Neural cell (in vitro differentiated cells): Measurements from ENCODE around the gene PRPF38A. TPM values are rescaled to one million over a fixed set of nuclear protein-coding genes. Genes with fewer than 3 reads are reported as not detected.

ENCODE experiments used
- H2AFZ ChIP-seq: fragments of 200-600, 300-800 bp; sonication (generic), shearing (Covaris generic); 2 replicates; pipeline ENCODE4 v1.6.0; 2014; ENCODE audit warnings: low read depth, mild to moderate bottlenecking, antibody characterized with exemption, low read length, moderate library complexity
- H3F3A ChIP-seq: fragments of 200-600 bp; shearing (Covaris generic); 2 replicates; pipeline ENCODE4 v1.6.1; 2016; ENCODE audit warnings: mild to moderate bottlenecking, moderate library complexity, mixed read lengths, antibody characterized with exemption, low read length; ENCODE audit not compliant: insufficient read depth, poor library complexity, severe bottlenecking
- H3K27ac ChIP-seq: fragments of 200-600, 300-800 bp; sonication (generic), shearing (Covaris generic); 2 replicates; pipeline ENCODE4 v1.5.1; 2014; ENCODE audit warnings: mild to moderate bottlenecking, low read length, moderate library complexity
- H3K27me3 ChIP-seq: fragments of 300-800, 200-600 bp; sonication (generic), shearing (Covaris generic); 2 replicates; pipeline ENCODE4 v1.6.0; 2014; ENCODE audit warnings: mild to moderate bottlenecking, low read depth, low read length, moderate library complexity; ENCODE audit not compliant: insufficient read depth
- H3K36me3 ChIP-seq: fragments of 300-800, 200-600 bp; sonication (generic), shearing (Covaris generic); 2 replicates; pipeline ENCODE4 v1.5.1; 2014; ENCODE audit warnings: mild to moderate bottlenecking, antibody characterized with exemption, low read length, moderate library complexity; ENCODE audit not compliant: insufficient read depth
- H3K4me2 ChIP-seq: fragments of 300-800, 200-600 bp; sonication (generic), shearing (Covaris generic); 2 replicates; pipeline ENCODE4 v1.6.0; 2014; ENCODE audit warnings: mild to moderate bottlenecking, low read length
- H3K4me3 ChIP-seq: fragments of 300-800, 200-600 bp; sonication (generic), shearing (Covaris generic); 2 replicates; pipeline ENCODE4 v1.5.1; 2014; ENCODE audit warnings: mild to moderate bottlenecking, low read length, moderate library complexity
- H3K79me2 ChIP-seq: fragments of 200-600 bp; shearing (Covaris generic); replicated peaks from 2 replicates; pipeline ENCODE4 v1.6.0; 2014; ENCODE audit warnings: mild to moderate bottlenecking, low read length, moderate library complexity; ENCODE audit not compliant: insufficient read depth
- H3K9ac ChIP-seq: fragments of 300-800, 200-600 bp; sonication (generic), shearing (Covaris generic); 2 replicates; pipeline ENCODE4 v1.6.1; 2016; ENCODE audit warnings: mild to moderate bottlenecking, low read length, mixed read lengths
- H3K9me2 ChIP-seq: fragments of 200-600 bp; shearing (Covaris generic); 2 replicates; pipeline ENCODE4 v1.6.1; 2016; ENCODE audit warnings: mild to moderate bottlenecking, low read length, mixed read lengths; ENCODE audit not compliant: insufficient read depth
- H3K9me3 ChIP-seq: fragments of 200-600, 300-800 bp; sonication (generic), shearing (Covaris generic); 2 replicates; pipeline ENCODE4 v1.6.1; 2016; ENCODE audit warnings: mild to moderate bottlenecking, mixed run types, low read length, moderate library complexity, mixed read lengths
- H4K20me1 ChIP-seq: fragments of 200-600 bp; shearing (Covaris generic); 2 replicates; pipeline ENCODE4 v1.6.1; 2016; ENCODE audit warnings: mild to moderate bottlenecking, mixed run types; ENCODE audit not compliant: insufficient read depth
- EP300 ChIP-seq: fragments of 450-650 bp; conservative IDR thresholded peaks from 2 replicates; pipeline ENCODE4 v1.6.1; 2014; ENCODE audit warnings: antibody characterized with exemption, mild to moderate bottlenecking, moderate library complexity; ENCODE audit not compliant: poor library complexity, severe bottlenecking
- EZH2 ChIP-seq: fragments of 200-600, 300-800 bp; shearing (Covaris generic), sonication (generic); IDR thresholded peaks from 2 replicates; pipeline ENCODE4 v1.6.1; 2014; ENCODE audit warnings: antibody characterized with exemption, low read length, borderline replicate concordance, mild to moderate bottlenecking; ENCODE audit not compliant: insufficient read depth, poor library complexity, severe bottlenecking
- MXI1 ChIP-seq: fragments of 450-650 bp; conservative IDR thresholded peaks from 2 replicates; pipeline ENCODE4 v1.6.1; 2014; ENCODE audit warnings: antibody characterized with exemption, mild to moderate bottlenecking; ENCODE audit not compliant: poor library complexity, severe bottlenecking
- POLR2AphosphoS5 ChIP-seq: IDR thresholded peaks from 2 replicates; pipeline ENCODE4 v1.6.1; 2012
- RAD21 ChIP-seq: fragments of 450-650 bp; conservative IDR thresholded peaks from 2 replicates; pipeline ENCODE4 v1.6.1; 2014; ENCODE audit warnings: antibody characterized with exemption, mild to moderate bottlenecking, moderate library complexity
- REST ChIP-seq: IDR thresholded peaks from 2 replicates; pipeline ENCODE4 v1.6.1; 2012; ENCODE audit warnings: borderline replicate concordance
- SMC3 ChIP-seq: fragments of 450-650 bp; conservative IDR thresholded peaks from 2 replicates; pipeline ENCODE4 v1.6.1; 2014; ENCODE audit warnings: antibody characterized with exemption, mild to moderate bottlenecking, moderate library complexity; ENCODE audit not compliant: poor library complexity
- TAF1 ChIP-seq: IDR thresholded peaks from 2 replicates; pipeline ENCODE4 v1.6.1; 2012; ENCODE audit warnings: low read depth
- polyA plus RNA-seq: library from polyadenylated mRNA; depleted of rRNA; stranded (reverse); fragments of >200 nt; gene quantifications from 2 replicates; pipeline ENCODE4 v1.2.3, GENCODE V29; 2014
- TF ChIP-seq, protein P1 (sequence below): fragments of 450-650 bp; IDR thresholded peaks from 2 replicates; pipeline ENCODE4 v1.5.1; 2014; ENCODE audit warnings: antibody characterized with exemption, mild to moderate bottlenecking, moderate library complexity; ENCODE audit not compliant: poor library complexity, severe bottlenecking

PRPF38A gene
- polyA plus RNA-seq, 1 donor from 2014 or later = 18.0 TPM

- H3K36me3 ChIP-seq = peaks cover 16% of the 10 kb centered on the region
- no peak for TF ChIP-seq MXI1
- no peak for TF ChIP-seq REST
- TF ChIP-seq POLR2AphosphoS5 = no peak
- TF ChIP-seq RAD21 = no peak
- TF ChIP-seq, protein P1, sequence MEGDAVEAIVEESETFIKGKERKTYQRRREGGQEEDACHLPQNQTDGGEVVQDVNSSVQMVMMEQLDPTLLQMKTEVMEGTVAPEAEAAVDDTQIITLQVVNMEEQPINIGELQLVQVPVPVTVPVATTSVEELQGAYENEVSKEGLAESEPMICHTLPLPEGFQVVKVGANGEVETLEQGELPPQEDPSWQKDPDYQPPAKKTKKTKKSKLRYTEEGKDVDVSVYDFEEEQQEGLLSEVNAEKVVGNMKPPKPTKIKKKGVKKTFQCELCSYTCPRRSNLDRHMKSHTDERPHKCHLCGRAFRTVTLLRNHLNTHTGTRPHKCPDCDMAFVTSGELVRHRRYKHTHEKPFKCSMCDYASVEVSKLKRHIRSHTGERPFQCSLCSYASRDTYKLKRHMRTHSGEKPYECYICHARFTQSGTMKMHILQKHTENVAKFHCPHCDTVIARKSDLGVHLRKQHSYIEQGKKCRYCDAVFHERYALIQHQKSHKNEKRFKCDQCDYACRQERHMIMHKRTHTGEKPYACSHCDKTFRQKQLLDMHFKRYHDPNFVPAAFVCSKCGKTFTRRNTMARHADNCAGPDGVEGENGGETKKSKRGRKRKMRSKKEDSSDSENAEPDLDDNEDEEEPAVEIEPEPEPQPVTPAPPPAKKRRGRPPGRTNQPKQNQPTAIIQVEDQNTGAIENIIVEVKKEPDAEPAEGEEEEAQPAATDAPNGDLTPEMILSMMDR = no peak
- no peak for TF ChIP-seq EP300
- no peak for TF ChIP-seq EZH2
- no peak for TF ChIP-seq SMC3
- TF ChIP-seq TAF1 = no peak
- no peak overlapping the region for H3K4me2 ChIP-seq
Observed at GRCh38 chr1:52424231-52424636, 19.8 kb downstream of the PRPF38A start.

DNA sequence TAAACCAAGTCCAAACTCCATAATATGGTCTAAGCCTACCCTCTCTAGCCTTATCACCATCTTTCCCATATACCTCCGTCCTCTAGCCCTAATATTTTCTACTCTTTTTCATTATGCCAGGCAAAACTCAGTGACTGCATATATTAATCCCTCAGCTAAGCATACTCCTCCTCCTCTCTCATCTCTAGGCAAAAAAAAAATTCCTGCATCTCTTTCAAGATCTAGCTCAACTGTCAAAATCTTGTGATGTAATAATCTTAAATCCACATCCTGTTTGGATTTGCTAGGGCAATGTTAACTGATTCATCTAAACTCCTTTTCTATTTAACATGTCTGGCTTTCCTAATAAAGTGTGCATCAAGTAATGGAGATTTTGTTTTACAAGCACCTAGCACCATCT, 20.4 kb downstream of the PRPF38A start:
- Histone ChIP-seq H3K27me3 (no peaks in the 10 kb centered on the region), H3K4me3 (no peak overlapping the region), H3K9me2 (no peaks in the 10 kb centered on the region), H3K9me3 (no peaks in the 10 kb centered on the region), H3F3A (no peaks in the 10 kb centered on the region), H3K27ac (no peak overlapping the region), H3K9ac (no peak overlapping the region), H3K36me3 (peaks cover 16% of the 10 kb centered on the region), H3K4me2 (no peak overlapping the region), H2AFZ (no peak overlapping the region), H3K79me2 (no peaks in the 10 kb centered on the region), H4K20me1 (no peaks in the 10 kb centered on the region)
- no peak for TF ChIP-seq POLR2AphosphoS5
- TF ChIP-seq EP300 = no peak
- TF ChIP-seq TAF1 = no peak

More at GRCh38 chr1:52424231-52424636, 19.8 kb downstream of the PRPF38A start:
- H4K20me1 ChIP-seq = no peaks in the 10 kb centered on the region
- H3K27ac ChIP-seq = no peak overlapping the region
- H3F3A ChIP-seq = no peaks in the 10 kb centered on the region
- no peak overlapping the region for H3K9ac ChIP-seq
- H3K27me3 ChIP-seq = no peaks in the 10 kb centered on the region
- no peaks in the 10 kb centered on the region for H3K9me3 ChIP-seq
- H3K4me3 ChIP-seq = no peak overlapping the region
- H2AFZ ChIP-seq = no peak overlapping the region
- no peaks in the 10 kb centered on the region for H3K9me2 ChIP-seq
- no peaks in the 10 kb centered on the region for H3K79me2 ChIP-seq

DNA sequence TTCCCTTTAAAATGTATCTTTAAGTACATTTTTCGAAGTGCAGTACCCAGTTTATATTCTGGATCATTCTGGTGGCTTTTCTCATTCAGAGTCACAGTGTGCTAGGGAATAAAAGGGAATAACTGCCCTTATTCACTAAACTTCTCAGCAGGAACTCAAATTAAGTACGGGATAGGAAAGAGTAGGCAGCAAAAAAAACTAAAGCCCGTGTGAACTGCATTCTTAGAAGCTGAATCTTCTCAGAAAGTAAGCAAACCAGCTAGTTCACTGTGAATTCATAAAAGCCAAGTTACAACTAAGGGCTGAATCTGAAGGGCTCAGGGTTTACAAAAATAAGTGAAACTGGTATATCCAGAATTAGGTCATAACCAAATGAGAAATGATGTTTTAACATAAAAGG, 22.0 kb downstream of the PRPF38A start:
- H3K27ac ChIP-seq = no peak overlapping the region
- H3F3A ChIP-seq = no peaks in the 10 kb centered on the region
- peaks cover 25% of the 10 kb centered on the region for H3K36me3 ChIP-seq
- no peaks in the 10 kb centered on the region for H4K20me1 ChIP-seq
- no peaks in the 10 kb centered on the region for H3K9me2 ChIP-seq
- H3K27me3 ChIP-seq = no peaks in the 10 kb centered on the region
- H3K9me3 ChIP-seq = no peaks in the 10 kb centered on the region
- no peak overlapping the region for H3K9ac ChIP-seq
- TF ChIP-seq EZH2 (no peak), POLR2AphosphoS5 (no peak), RAD21 (no peak), TAF1 (no peak), REST (no peak), EP300 (no peak)
- H3K79me2 ChIP-seq = no peaks in the 10 kb centered on the region
- H3K4me2 ChIP-seq = no peak overlapping the region
- H2AFZ ChIP-seq = no peak overlapping the region
- H3K4me3 ChIP-seq = no peak overlapping the region
